PC-3 (cell line): ENCODE measurements around the gene CCDC184. TPM values are rescaled to one million over a fixed set of nuclear protein-coding genes. Genes with fewer than 3 reads are reported as not detected.

Source experiments
- ATAC-seq: fragments of 200-7000 bp; cut with Tn5 transposase; 2 replicates; pipeline ENCODE4 v1.9.1; 2020; ENCODE audit warnings: mild to moderate bottlenecking, moderate library complexity
- BruUV-seq: library from RNA; stranded (reverse); fragments of 400-500 nt; replicated peaks from 2 replicates; lab custom pipeline; 2021; lab: Mats Ljungman, UMichigan
- CTCF ChIA-PET: fragments of 300-600 bp; sonication (Branson Sonifier 250); formaldehyde crosslinking; loops from one replicate; lab custom pipeline; 2022; ENCODE audit warnings: antibody characterized with exemption; lab: Charles Lee
- POLR2A ChIA-PET: fragments of 300-600 bp; sonication (Branson Sonifier 250); formaldehyde crosslinking; loops from one replicate; lab custom pipeline; 2022; ENCODE audit warnings: antibody characterized with exemption; ENCODE audit not compliant: unreplicated experiment; lab: Charles Lee
- DNase-seq: peaks from one replicate; pipeline ENCODE4 v3.0.0-alpha.2; 2015
- H2AFZ ChIP-seq: fragments of 300-600 bp; sonication (generic); 2 replicates; pipeline ENCODE4 v1.6.0; 2016; ENCODE audit warnings: antibody characterized with exemption, low read length
- H3F3A ChIP-seq: fragments of 300-600 bp; sonication (generic); one replicate; pipeline ENCODE4 v1.6.0; 2017; ENCODE audit warnings: antibody characterized with exemption, low read length, control low read depth, mild to moderate bottlenecking; ENCODE audit not compliant: unreplicated experiment
- H3K27ac ChIP-seq: fragments of 300-600 bp; sonication (generic); 2 replicates; pipeline ENCODE4 v1.5.1; 2016; ENCODE audit warnings: mild to moderate bottlenecking, low read length
- H3K27me3 ChIP-seq: fragments of 300-600 bp; sonication (generic); 2 replicates; pipeline ENCODE4 v1.6.1; 2016; ENCODE audit warnings: low read length, mixed read lengths
- H3K36me3 ChIP-seq: fragments of 300-600 bp; sonication (generic); 2 replicates; pipeline ENCODE4 v1.6.1; 2016; ENCODE audit warnings: low read depth, mixed run types, low read length, mixed read lengths
- H3K4me1 ChIP-seq: fragments of 300-600 bp; sonication (generic); 2 replicates; pipeline ENCODE4 v1.5.1; 2016; ENCODE audit warnings: low read length; ENCODE audit not compliant: insufficient read depth
- H3K4me2 ChIP-seq: fragments of 300-600 bp; sonication (generic); 2 replicates; pipeline ENCODE4 v1.6.0; 2016; ENCODE audit warnings: low read length
- H3K4me3 ChIP-seq: fragments of 300-600 bp; sonication (generic); 2 replicates; pipeline ENCODE4 v1.5.1; 2016; ENCODE audit warnings: mild to moderate bottlenecking, low read length, mixed read lengths
- H3K79me2 ChIP-seq: fragments of 300-600 bp; sonication (generic); 2 replicates; pipeline ENCODE4 v1.6.1; 2017; ENCODE audit warnings: low read length, mixed read lengths
- H3K9ac ChIP-seq: fragments of 300-600 bp; sonication (generic); 2 replicates; pipeline ENCODE4 v1.6.0; 2016; ENCODE audit warnings: mild to moderate bottlenecking, low read length
- H3K9me2 ChIP-seq: fragments of 300-600 bp; sonication (generic); replicated peaks from 2 replicates; pipeline ENCODE4 v1.6.1; 2016; ENCODE audit warnings: mixed run types, low read length, mixed read lengths
- H3K9me3 ChIP-seq: fragments of 300-600 bp; sonication (generic); 2 replicates; pipeline ENCODE4 v1.6.1; 2016; ENCODE audit warnings: low read length, mixed read lengths
- H4K20me1 ChIP-seq: fragments of 300-600 bp; sonication (generic); 2 replicates; pipeline ENCODE4 v1.6.1; 2016; ENCODE audit warnings: low read length, mixed read lengths
- EZH2 ChIP-seq: fragments of 300-600 bp; sonication (generic); IDR thresholded peaks from one replicate; pipeline ENCODE4 v1.6.1; 2017; ENCODE audit warnings: antibody characterized with exemption, mild to moderate bottlenecking, low read length; ENCODE audit not compliant: unreplicated experiment
- EZH2phosphoT487 ChIP-seq: fragments of 300-600 bp; sonication (generic); IDR thresholded peaks from 2 replicates; pipeline ENCODE4 v1.6.1; 2018; ENCODE audit warnings: mild to moderate bottlenecking, antibody characterized with exemption, low read length, borderline replicate concordance
- intact Hi-C: fragments of 100-400 bp; cut with micrococcal nuclease; formaldehyde crosslinking; loops from 2 replicates; pipeline ENCODE4 v1.9.0; 2023
- total RNA-seq: library from RNA; depleted of rRNA; stranded (reverse); fragments of >200 nt; gene quantifications from 2 replicates; pipeline ENCODE4 v1.2.3, GENCODE V29; 2014
- TF ChIP-seq, protein P1 (sequence below): fragments of 300-600 bp; sonication (generic); conservative IDR thresholded peaks from 2 replicates; pipeline ENCODE4 v1.5.1; 2017; ENCODE audit warnings: antibody characterized with exemption, low read depth, mild to moderate bottlenecking, low read length

The CCDC184 gene
- total RNA-seq, 1 experiment from 2014 or later = not detected

GRCh38 chr12:48157018-48157888, 26.2 kb upstream of the CCDC184 start, which contains the start of gene ASB8:
TSS of gene ASB8 (minus strand) at chr12:48157515. CDS start at chr12:48153496, 4,019 bp downstream.
- Histone ChIP-seq H3K9me3 (no peaks in the 10 kb centered on the region), H4K20me1 (no peaks in the 10 kb centered on the region), H3K4me1 (peaks cover 14% of the 10 kb centered on the region), H3F3A (no peaks in the 10 kb centered on the region), H2AFZ (peak within 1 kb of the TSS; percentile 97), H3K9me2 (no peaks in the 10 kb centered on the region), H3K4me3 (peak within 1 kb of the TSS; percentile 88), H3K9ac (peak within 1 kb of the TSS; percentile 78), H3K27ac (no peak within 1 kb of the TSS), H3K27me3 (no peaks in the 10 kb centered on the region), H3K36me3 (0 out of 2 replicates have a peak, but pooled peaks cover 2% of the 10 kb centered on the region), H3K4me2 (peak within 1 kb of the TSS; percentile 96), H3K79me2 (peaks cover 15% of the 10 kb centered on the region)
- ChIA-PET POLR2A (no interaction called here), CTCF (interaction anchor here (0.6 kb wide), 1 partner anchor 19 kb away, joined by 5 read pairs; no protein-coding TSS in a partner anchor)
- intact Hi-C loops = loop anchor here (2.0 kb wide), 1 partner anchor 52 kb away; no protein-coding TSS in a partner anchor
- TF ChIP-seq, protein P1, sequence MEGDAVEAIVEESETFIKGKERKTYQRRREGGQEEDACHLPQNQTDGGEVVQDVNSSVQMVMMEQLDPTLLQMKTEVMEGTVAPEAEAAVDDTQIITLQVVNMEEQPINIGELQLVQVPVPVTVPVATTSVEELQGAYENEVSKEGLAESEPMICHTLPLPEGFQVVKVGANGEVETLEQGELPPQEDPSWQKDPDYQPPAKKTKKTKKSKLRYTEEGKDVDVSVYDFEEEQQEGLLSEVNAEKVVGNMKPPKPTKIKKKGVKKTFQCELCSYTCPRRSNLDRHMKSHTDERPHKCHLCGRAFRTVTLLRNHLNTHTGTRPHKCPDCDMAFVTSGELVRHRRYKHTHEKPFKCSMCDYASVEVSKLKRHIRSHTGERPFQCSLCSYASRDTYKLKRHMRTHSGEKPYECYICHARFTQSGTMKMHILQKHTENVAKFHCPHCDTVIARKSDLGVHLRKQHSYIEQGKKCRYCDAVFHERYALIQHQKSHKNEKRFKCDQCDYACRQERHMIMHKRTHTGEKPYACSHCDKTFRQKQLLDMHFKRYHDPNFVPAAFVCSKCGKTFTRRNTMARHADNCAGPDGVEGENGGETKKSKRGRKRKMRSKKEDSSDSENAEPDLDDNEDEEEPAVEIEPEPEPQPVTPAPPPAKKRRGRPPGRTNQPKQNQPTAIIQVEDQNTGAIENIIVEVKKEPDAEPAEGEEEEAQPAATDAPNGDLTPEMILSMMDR = peak; percentile 57
- TF ChIP-seq EZH2phosphoT487 = no peak
- BruUV-seq = TSS peak; percentile 64
- peak; percentile 95 for ATAC-seq
- peak; percentile 98 for DNase-seq

- TSS peak; percentile 37 for BruUV-seq
- POLR2A ChIA-PET = no interaction called here
- ATAC-seq (no peak), DNase-seq (no peak)
- H3F3A ChIP-seq = no peaks in the 10 kb centered on the region
- H2AFZ ChIP-seq = peak overlapping the region; percentile 97
- peak overlapping the region; percentile 78 for H3K9ac ChIP-seq
- no peak overlapping the region for H3K27ac ChIP-seq
- peak overlapping the region; percentile 88 for H3K4me3 ChIP-seq
- H3K27me3 ChIP-seq = no peaks in the 10 kb centered on the region
- no peaks in the 10 kb centered on the region for H3K9me2 ChIP-seq
- H4K20me1 ChIP-seq = no peaks in the 10 kb centered on the region
- H3K4me1 ChIP-seq = peaks cover 14% of the 10 kb centered on the region
- TF ChIP-seq, protein P1 = no peak
- TF ChIP-seq EZH2 (no peak), EZH2phosphoT487 (no peak)
- H3K9me3 ChIP-seq = no peaks in the 10 kb centered on the region
- H3K36me3 ChIP-seq = no peaks in the 10 kb centered on the region
- CTCF ChIA-PET = no interaction called here
- H3K79me2 ChIP-seq = peaks cover 15% of the 10 kb centered on the region
- intact Hi-C loops = loop anchor here (2.0 kb wide), 1 partner anchor 53 kb away; no protein-coding TSS in a partner anchor
- H3K4me2 ChIP-seq = peak overlapping the region; percentile 96
Measured at GRCh38 chr12:48157889-48158370, 25.5 kb upstream of the CCDC184 start.
